ENCODE results near the gene ARHGDIA. TPM values are rescaled to one million over a fixed set of nuclear protein-coding genes. Genes with fewer than 3 reads are reported as not detected.
"Not testable (repeated sequence)": the region's sequence is repeated elsewhere in the genome, so short reads cannot be mapped to it uniquely, and the experiment has no call there.

Gene ARHGDIA
- total RNA-seq = 340 TPM

DNA sequence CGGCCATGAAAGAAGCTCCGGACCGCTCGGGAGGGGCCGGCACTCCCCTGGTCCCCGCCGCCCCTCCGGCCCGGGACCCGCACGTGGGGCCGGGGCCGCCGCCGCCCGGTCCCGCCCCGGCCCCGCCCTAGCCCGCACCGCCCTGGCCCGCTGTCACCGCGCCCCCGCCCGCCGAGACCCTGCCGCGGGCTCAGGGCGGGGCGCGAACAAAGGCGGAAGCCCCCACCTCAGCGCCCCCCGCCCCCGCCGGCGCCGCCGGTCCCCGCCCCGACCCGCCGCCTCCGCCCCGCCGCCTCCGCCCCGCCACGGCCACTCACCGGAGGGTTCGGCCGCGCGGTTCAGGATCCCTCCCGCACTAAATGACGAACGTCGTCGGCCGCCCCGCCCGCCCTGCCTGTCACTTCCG, at the start of gene ARHGDIA:
Gene ARHGDIA (minus strand): TSS at position 357 of the 406 bp plus-strand sequence. CDS start 1,407 bp downstream, outside the sequence.
- DNase-seq (ENCODE audit: low spot score) = no peak

DNA sequence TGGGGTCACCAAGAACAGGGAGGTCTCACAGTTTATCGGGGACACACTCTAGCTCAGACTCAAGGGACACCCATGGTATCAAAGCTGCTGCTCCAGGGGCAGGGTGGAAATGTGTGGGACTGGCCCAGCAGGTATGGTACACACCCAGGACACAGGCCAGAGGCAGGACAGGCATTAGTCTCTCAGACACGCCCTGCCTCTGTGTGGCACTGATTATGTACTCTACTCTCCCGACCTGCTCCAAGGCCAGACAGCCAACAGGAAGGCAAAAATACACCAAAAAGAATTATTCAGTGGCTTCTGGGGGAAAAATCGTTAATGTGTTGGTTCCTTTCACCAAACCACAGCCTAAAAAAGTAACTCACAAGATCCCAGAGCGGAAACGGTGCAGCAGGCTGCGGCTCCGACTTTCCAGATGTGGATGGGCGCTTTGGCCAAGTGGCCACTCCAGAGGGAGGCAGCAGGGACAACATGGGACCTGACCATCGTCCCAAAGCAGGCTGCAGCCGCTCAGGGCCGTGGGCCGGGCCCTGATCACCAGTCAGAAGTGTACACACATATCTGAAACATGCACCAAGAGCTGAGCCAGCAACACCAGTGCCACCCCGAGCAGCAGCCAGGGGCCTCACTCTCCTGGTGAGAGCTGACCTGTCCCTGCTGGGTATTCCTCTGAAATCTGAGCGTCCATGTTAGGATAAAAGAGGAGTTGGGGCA, 47.9 kb upstream of the ARHGDIA start:
- DNase-seq (ENCODE audit: low spot score) = peak; percentile 66

DNA sequence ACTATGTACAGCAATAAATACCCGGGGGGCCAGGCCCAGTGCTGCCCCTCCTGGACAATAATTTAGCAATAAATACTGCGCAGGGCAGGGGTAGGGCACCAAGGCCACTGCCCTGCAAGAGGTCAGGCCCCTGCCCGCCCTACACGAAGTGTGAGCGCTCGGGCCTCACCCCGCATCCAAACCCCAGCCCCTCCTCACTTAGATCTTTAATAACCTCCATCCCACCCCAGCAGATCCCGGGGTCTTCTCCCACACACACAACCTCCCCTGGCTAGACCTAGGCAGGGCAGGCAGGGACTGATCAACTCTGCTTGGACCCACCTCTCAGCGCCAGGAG, 47.2 kb upstream of the ARHGDIA start:
- DNase-seq (ENCODE audit: low spot score) = not testable (repeated sequence)

DNA sequence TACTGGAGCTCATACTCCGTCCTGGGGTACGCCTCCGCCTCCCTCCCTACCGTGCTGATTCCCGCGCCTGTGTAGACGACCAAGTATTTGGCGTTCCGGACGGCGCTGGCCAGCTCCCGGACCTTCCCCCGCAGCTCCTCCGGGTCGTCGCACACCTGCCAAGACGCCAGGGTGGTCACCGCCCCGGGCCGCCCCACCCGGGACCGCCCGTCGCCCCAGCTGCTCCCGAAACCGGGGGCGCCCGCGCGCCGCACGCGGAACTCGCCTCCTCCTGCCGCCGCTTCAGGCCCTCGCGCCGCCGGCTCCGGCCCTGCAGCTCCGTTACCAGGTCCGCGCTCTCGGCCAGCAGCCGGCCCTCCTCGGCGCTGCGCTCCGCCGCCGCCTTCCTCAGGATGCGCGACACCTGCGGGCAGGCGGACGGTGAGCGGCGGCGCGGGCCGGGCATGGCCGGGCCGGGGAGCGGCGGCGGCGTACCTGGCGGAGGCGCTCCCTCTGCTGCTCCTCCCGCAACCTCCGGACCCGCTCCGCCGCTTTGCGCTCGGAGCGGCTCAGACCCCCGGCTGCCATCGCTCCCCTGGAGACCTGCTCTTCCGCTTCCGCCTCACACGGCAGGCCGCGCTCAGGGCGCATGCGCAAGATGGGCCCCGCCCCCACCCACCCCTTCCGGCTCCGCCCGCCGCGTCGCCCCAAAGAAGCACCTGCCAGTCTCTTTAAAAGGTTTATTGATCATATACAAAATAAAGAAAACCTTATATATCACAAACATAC, 46.6 kb upstream of the ARHGDIA start, which contains the start of gene SIRT7:
Gene SIRT7 (minus strand): TSS at position 612 of the 768 bp plus-strand sequence. CDS start 45 bp downstream, at position 567.
- DNase-seq (ENCODE audit: low spot score) = peak; percentile 79

DNA sequence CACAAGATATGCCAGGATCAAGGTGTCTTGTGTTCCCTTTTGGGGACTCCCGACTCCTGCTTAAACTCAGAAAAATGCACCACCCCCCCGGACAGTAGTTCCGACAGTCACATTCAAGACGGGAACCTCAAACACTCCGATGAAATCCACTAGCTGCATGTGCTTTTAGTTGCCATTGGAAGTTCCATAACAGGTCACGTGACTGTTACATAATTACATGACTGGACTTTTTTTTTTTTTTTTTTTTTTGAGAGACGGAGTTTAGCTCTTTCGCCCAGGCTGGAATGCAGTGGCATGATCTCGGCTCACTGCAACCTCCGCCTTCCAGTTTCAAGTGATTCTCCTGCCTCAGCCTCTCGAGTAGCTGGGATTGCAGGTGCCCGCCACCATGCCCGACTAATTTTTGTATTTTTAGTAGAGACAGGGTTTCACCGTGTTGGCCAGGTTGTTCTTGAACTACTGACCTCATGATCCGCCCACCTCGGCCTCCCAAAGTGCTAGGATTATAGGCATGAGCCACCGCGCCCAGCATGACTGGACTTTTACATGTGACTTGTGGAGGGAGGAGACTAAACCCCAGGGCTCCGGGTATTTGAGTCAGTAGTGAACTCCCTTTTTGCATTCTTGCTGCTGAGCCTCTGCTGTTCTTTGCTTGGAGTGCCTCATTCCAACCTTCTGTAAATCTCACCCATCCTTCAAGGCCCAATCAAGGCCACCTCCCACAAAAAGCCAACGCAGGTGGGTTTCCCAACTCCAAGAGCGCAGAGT, 45.3 kb upstream of the ARHGDIA start:
- no peak for DNase-seq (ENCODE audit: low spot score)

DNA sequence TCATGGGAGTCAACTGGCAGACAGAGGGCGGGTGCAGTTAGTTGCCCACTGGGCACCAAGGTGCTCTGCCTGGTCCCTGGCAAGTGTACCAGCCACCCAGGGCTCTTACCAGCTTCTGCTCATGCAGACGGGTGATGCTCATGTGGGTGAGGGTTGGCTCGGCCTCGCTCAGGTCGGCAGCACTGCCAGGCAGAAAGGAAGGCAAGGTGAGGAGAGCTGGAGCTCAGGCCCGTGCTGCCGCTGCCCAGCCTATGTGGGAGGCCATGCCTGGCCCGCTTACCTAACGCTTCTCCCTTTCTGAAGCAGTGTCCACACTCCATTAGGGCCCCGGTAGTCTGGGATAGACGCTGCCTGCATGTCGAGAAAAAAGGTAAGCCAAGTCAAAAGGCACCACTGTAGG, 44.2 kb upstream of the ARHGDIA start:
- no peak for DNase-seq (ENCODE audit: low spot score)

DNA sequence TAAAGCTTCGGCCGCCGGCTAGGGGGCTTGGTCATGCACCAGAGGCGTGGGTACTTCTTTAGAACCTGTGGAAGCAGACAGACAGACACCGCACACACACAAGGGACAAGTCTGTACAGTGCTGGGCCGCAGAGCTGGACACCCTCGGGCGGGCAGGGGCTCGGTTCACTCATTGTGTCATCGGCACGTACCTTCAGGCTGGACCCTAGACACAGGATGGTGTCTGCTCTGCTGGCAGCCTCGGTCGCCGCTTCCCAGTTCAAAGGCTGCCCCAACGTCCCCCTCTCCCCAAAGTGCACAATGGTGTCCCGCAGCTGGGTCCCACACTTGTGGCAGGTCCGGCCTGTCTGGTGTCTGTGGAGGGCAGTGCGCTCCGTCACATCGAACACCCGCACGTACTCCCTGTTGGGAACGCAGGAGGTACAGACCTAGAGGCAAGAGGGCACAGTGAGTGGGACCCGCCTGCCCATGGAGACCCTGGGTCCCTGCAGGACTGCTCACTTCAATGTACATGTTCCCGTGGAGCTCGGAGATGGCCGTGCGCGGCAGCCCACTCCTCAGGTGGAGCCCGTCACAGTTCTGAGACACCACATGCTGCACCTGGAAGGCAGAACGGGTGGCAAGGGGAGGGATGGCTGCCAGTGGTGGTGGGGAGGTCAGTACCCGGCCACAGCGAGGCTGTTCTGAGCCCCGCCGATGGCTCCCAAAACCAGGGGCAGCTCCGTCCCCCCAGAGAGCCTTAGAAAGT, 43.1 kb upstream of the ARHGDIA start:
- no peak for DNase-seq (ENCODE audit: low spot score)

DNA sequence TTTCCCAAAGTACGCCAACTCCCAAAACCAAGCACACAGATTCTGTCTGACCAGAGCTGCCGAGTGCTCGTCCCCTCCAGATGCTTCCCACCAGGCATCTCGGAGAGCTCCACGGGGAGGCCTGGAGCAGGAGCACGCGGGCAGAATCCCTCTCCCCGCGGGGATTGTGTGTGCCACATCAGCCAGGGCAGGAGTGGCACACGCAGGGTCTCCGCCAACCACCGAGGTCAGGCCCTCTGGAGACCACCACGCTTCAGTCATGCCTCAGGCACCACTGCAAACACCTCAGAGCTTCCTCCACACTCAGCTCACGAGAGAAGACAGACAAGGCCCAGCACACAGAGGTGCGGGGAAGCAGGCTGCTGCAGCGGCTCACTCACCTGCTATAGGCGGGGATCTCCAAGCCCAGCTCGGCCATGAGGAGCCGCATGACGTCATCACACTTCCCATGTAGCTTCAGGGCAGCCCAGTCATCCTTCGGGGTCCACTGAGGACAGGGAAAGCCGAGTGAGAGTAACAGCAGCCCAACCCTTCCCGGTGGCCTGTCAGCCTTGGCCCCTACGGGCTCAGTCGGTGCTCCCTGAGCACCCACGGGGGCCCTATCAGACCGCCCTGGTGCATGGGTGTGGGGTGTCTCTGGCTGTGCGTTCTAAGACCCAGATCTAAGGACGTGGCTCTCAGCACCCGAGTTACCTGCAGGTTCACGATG, 42.4 kb upstream of the ARHGDIA start:
- DNase-seq (ENCODE audit: low spot score) = no peak

DNA sequence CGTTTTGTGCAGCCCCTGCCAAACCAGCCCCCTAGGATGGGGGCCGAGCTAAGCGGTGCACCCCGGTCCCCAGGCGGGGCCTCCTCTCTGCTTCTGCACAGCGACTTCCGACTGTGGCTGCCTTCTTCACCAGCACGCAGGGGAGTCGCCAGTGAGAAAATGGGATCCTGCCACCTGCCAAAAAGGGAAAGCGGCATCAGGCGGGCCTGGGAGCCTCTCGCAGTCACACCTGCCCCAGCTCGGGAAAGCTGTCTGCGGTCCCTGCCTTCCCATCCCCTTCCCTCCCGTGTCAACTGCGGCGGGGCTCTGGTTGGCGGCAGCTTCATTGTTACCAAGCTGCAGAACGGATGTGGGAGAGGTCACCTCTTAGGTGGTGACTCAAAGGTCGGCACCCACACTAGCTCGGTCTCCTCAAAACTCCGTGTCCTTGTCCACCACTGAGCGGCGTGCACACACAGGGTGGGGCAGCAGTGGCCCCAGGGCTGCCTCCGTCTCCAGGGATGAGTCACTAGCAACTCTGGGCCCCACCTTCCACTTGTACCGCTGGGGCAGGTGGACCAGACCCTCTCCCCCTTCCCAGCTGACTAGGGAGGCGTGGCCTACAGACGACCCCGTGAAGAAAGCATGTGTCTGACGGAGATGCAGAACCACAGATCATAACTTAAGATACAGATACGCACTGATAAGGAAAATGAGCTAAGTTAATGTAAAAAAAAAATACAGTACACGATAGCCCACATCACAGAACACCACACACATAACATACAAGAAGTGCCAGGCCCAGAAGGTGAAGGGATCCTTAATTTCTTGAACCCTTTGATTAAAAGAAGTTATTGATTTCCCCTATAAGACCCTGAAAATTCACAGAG, 41.5 kb upstream of the ARHGDIA start:
- no peak for DNase-seq (ENCODE audit: low spot score)

DNA sequence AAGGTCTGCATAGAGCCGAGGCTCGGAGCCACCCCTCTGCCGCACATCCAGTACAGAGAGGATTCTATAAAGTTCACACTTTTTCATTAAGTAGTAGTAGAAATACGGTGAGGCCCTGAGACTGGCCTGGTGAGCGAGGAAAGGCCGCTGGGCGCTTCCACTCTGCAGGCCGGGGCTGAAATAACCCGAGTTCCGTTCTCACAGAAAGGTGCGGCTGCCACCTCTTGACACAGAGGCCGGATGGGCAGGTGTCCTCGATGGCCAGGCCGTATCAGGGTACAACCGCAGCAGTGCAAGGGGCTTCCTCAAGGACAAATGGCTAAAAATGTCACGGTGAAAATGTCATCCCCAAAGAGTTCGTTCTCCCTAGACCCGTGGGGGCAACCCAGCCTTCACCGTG, 40.8 kb upstream of the ARHGDIA start:
- DNase-seq (ENCODE audit: low spot score) = no peak

DNA sequence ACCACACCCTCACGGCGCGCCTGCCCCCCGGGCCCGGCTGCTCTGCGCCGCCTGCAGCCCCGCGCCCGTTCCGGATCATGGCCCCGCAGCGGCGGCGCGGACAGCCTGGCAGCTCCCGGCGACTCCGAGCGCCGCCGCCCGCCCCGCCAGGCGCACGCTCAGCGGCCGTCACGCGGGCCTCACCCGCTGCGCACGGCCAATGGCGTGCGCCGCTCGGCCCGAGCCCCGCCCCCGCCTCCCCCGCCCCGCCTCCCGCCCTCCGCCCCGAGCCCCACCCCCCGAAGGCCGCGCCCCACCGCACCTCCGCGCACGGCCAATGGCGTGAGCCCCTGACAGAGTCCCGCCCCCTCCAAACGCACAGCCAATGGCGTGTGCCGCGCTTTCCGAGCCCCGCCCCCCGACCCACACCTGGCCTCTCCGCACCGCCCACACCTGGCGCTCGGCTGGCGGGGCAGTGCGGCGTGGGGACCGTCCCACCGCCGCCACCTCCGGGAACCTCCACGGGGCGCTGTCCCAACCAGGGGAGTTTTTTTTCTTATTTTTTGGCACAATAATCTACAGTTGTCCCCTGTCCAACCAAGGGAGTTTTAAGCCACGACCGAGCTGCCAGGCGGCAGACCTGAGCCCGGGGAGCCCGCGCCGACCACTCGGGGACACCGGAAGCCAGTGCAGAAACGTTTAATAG, 40.3 kb upstream of the ARHGDIA start, which contains the start of gene PCYT2:
Gene PCYT2 (minus strand): TSS at position 123 of the 685 bp plus-strand sequence. CDS start 44 bp downstream, at position 79.
- DNase-seq (ENCODE audit: low spot score) = peak; percentile 93

DNA sequence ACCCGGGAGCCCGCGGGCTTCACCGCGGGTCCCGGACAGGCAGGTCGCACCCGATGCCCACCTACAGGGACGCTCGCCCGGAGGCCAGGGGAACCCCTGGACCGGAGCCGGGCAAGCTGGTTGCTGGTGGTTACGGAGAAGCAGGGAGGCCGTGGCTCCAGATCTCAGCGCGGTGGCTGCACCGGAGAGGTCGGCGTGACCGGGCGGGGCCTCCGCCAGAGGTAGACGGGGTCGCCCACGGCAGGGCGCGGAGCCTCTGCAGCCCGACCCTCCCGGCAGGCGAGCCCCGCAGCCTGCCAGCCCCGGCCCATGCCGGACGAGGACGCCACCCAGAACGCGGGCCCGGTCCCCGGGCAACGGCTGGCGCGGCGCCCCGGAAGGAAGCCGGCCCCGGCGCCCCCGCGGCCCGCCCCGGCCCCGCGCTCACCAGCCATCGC, 39.7 kb upstream of the ARHGDIA start:
- no peak for DNase-seq (ENCODE audit: low spot score)

DNA sequence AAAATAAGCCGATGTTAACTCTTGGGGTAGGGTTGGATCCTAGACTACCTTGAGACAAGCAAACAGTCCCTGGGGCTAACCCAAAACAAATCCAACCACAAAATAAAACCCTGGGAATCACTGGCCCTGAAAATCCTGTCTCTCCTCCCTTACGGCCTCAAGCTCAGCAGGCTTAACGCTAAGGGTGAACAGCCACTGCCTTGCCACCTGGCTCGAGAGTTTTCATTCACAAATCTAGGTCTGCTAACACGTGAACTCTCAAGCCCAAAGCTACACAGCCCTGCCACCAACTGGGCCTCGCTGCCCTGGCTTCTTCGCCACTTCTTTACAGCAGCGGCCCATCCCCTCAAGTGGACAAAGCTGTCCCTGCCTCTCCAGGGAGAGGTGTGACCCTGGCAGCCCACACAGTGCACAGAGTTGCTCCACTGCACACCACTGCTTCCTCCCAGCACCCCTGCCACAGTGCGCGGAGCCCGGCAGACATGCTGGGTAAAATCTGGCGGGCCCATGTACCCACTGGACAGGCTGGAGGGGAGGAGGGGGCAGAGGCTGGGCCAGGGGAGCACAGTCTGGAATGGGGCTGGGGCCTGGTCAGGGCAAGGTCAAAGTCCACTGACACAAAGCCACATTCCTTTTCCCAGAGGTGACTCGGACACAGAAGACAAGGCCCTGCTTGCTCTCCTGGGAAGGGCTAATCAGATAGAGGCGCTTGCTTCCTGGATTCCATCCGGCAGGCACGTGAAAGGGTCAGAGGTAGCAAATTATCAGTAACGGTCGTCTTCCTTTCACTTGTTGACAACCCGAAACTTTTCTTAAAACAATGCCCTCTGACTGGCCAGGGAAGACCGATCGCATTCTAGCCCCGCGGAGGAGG, 39.1 kb upstream of the ARHGDIA start:
- DNase-seq (ENCODE audit: low spot score) = peak; percentile 57

DNA sequence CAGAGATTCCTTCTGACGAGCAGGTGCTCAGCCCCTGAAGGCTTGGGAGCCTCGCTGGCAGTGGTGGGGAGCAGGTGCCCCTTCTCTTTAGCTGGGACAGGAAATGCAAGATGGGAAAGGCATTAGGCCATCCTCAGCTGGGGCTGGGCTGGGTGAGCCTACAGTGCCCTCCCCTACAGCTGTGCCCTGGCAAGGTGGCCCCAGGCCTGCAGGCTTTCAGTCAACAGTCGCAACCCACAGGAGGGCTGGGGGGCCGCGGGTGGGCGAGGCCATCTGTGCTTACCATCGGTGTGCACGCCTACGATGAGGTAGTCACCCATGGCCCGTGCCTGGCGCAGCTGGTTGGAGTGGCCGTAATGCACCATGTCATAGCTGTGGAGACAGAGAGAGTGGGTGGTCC, 38.1 kb upstream of the ARHGDIA start:
- no peak for DNase-seq (ENCODE audit: low spot score)

DNA sequence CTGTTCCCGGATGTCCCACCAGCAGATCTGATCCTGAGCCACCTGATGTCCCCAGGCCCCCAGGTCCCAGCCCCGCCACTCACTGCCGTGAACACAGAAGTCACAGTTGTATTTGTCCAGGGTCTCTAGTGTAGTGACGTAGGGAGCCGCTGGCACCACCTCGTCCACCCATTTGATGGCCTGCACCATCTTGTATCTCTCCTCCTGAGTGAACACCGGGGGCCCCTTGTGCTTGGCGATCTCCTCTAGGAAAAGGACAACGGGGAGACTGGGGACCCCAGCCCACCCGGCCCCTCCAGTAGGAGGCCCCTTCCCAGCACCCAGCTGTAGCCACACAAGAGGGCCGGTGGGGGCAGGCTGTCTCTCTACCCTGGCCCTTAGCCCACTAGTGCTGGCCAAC, 37.7 kb upstream of the ARHGDIA start:
- DNase-seq (ENCODE audit: low spot score) = no peak

DNA sequence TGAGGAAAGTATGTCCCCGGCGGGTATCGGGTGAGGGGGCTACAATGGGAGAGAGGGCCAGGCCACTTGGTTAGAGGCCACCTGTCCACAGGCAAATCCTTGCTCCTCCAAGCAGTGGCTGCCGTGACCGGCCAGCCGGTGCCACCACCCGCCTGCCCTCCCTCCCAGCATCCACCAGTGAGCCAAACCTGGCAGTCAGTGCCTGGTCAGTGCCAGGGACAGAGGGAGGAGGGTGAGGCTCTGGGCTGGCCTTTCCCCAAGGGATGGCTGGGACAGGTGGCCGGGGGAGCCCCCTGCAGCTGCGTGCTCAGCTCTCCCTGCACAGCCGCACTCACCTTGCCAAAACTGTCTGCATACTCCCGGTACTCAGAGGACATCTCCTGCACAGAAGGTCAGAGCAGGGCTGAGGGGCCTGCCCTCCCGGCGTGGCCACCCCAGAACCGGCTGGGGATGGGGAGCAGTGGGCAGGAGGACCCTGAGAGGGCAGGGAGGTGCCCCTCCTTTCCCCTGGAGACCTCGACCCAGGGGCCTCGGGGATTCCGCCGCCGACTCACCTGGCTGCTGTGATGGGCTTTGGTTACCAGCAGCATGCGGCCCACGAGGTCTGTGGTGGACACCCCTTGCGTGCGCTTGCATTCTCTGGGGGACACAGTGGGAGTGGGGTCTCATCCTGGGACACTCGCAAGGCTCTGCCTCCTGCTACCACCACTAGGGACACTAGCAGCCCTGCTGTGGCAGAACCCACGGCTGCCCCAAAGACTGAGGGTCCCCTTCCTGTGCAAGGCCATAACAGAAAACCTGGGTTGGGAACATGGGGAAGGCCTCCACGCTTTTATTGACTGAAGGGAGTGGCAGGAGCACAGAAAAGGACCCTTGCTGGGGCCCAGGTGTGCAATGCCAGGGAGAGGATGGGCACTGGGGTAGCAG, 36.3 kb upstream of the ARHGDIA start:
- DNase-seq (ENCODE audit: low spot score) = no peak

All from mucosa of gallbladder (tissue), 1 donor.